Colonic mucosa (tissue), 4 donors: ENCODE measurements around the gene EPB41L2. TPM values are rescaled to one million over a fixed set of nuclear protein-coding genes. Genes with fewer than 3 reads are reported as not detected.

Source experiments
- DNase-seq: peaks from one replicate; pipeline ENCODE4 v3.0.0-alpha.2; 2020
- H3K27ac ChIP-seq: fragments of 200-600 bp; one replicate; pipeline ENCODE4 v1.8.0; 2021
- H3K27me3 ChIP-seq: fragments of 200-600 bp; one replicate; pipeline ENCODE4 v1.8.0; 2021
- H3K36me3 ChIP-seq: fragments of 200-600 bp; one replicate; pipeline ENCODE4 v1.8.0; 2021
- H3K4me1 ChIP-seq: fragments of 200-600 bp; one replicate; pipeline ENCODE4 v1.8.0; 2021; ENCODE audit warnings: mild to moderate bottlenecking
- H3K4me3 ChIP-seq: fragments of 200-600 bp; one replicate; pipeline ENCODE4 v1.8.0; 2021
- H3K9ac ChIP-seq, 2 donors: one replicate each; pipeline ENCODE4 v1.7.0; 2013; ENCODE audit warnings: control low read depth in 2 of 2, low read depth in 2 of 2, low read length in 2 of 2
- H3K9me3 ChIP-seq: fragments of 200-600 bp; one replicate; pipeline ENCODE4 v1.8.0; 2021
- CTCF ChIP-seq: fragments of 200-600 bp; IDR thresholded peaks from one replicate; pipeline ENCODE4 v1.8.0; 2022; ENCODE audit warnings: antibody characterized with exemption, mild to moderate bottlenecking
- intact Hi-C: fragments of 100-400 bp; cut with DNase I; formaldehyde crosslinking; loops from one replicate; pipeline ENCODE4 v1.14.1; 2022
- total RNA-seq, 2 donors: library from RNA; stranded (reverse); fragmentation: NEBNext Ultra II Directional in 1 of 2; extraction: Animal tissue kit (Norgen Biotek cat#: 25700) in 1 of 2; gene quantifications; one replicate each; pipeline ENCODE4 v1.2.1, GENCODE V29; 2021
- donor health status: healthy.
- donor health status: DM: no; HTN: no; CAD: no.
- donor health status: DM: no; HTN: no; CAD: no.

EPB41L2 gene
- total RNA-seq, 2 donors from 2014 or later: 106 to 113 TPM

GRCh38 chr6:130903007-130903406 is 160.0 kb downstream of the EPB41L2 start:
- Histone ChIP-seq H3K27me3 (no peaks in the 10 kb centered on the region), H3K36me3 (no peaks in the 10 kb centered on the region), H3K9ac (no peak overlapping the region), H3K9me3 (no peaks in the 10 kb centered on the region), H3K27ac (no peak overlapping the region), H3K4me1 (no peaks in the 10 kb centered on the region), H3K4me3 (no peak overlapping the region)
- TF ChIP-seq CTCF: no peak
- intact Hi-C loops: no loop called here
- DNase-seq: no peak

- DNase-seq: no peak
- intact Hi-C loops: no loop called here
- Histone ChIP-seq H3K4me3 (no peak overlapping the region), H3K27ac (no peak overlapping the region), H3K27me3 (no peaks in the 10 kb centered on the region), H3K36me3 (no peaks in the 10 kb centered on the region), H3K9me3 (no peaks in the 10 kb centered on the region), H3K4me1 (no peaks in the 10 kb centered on the region), H3K9ac (no peak overlapping the region)
- no peak for TF ChIP-seq CTCF
Observed at GRCh38 chr6:130900913-130901312, 162.1 kb downstream of the EPB41L2 start.

GRCh38 chr6:130896249-130896648 is 166.8 kb downstream of the EPB41L2 start:
- H3K27ac ChIP-seq: no peak overlapping the region
- no peak overlapping the region for H3K9ac ChIP-seq
- no peaks in the 10 kb centered on the region for H3K27me3 ChIP-seq
- H3K4me3 ChIP-seq: no peak overlapping the region
- intact Hi-C loops: no loop called here
- no peak for TF ChIP-seq CTCF
- H3K36me3 ChIP-seq: no peaks in the 10 kb centered on the region
- DNase-seq: no peak
- H3K9me3 ChIP-seq: no peaks in the 10 kb centered on the region
- no peaks in the 10 kb centered on the region for H3K4me1 ChIP-seq

- no peaks in the 10 kb centered on the region for H3K27me3 ChIP-seq
- intact Hi-C loops: no loop called here
- no peak for TF ChIP-seq CTCF
- no peak overlapping the region for H3K9ac ChIP-seq
- no peaks in the 10 kb centered on the region for H3K36me3 ChIP-seq
- no peaks in the 10 kb centered on the region for H3K9me3 ChIP-seq
- DNase-seq: no peak
- H3K4me3 ChIP-seq: no peak overlapping the region
- H3K4me1 ChIP-seq: no peaks in the 10 kb centered on the region
- H3K27ac ChIP-seq: no peak overlapping the region
Observed at GRCh38 chr6:130895516-130895915, 167.5 kb downstream of the EPB41L2 start.

- no peak overlapping the region for H3K4me3 ChIP-seq
- no peaks in the 10 kb centered on the region for H3K36me3 ChIP-seq
- H3K9ac ChIP-seq: no peak overlapping the region
- H3K4me1 ChIP-seq: no peaks in the 10 kb centered on the region
- no peak overlapping the region for H3K27ac ChIP-seq
- H3K27me3 ChIP-seq: no peaks in the 10 kb centered on the region
- no peaks in the 10 kb centered on the region for H3K9me3 ChIP-seq
- TF ChIP-seq CTCF: no peak
- DNase-seq: no peak
- intact Hi-C loops: no loop called here
Observed at GRCh38 chr6:130893766-130894165, 169.3 kb downstream of the EPB41L2 start.

- Histone ChIP-seq H3K4me3 (no peak overlapping the region), H3K4me1 (no peaks in the 10 kb centered on the region), H3K27me3 (no peaks in the 10 kb centered on the region), H3K9ac (no peak overlapping the region), H3K9me3 (no peaks in the 10 kb centered on the region), H3K27ac (no peak overlapping the region), H3K36me3 (no peaks in the 10 kb centered on the region)
- DNase-seq: no peak
- intact Hi-C loops: no loop called here
- no peak for TF ChIP-seq CTCF
Observed at GRCh38 chr6:130893277-130893676, 169.8 kb downstream of the EPB41L2 start.
